ENCODE measurements around the gene ACOXL.

ACOXL gene

DNA sequence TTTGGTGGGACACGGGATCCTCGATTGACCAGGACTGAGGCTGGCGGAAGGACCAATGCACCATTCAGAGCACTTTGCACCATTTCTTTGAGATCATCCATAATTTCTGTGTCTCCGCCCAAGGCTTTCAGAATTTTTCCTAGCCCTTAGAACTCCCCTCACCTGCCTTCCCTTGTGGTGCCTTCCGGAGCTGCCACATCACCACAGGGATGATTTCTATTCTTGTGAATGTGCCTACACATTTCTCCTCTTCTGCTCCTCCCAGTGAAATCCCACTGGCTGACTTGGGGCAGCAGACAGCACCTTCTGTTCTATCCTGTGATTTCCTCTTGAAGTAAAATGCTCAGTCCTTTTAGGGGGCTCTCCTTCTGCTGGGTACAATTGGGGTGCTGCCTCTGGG is 11.2 kb downstream of the ACOXL start:
- Histone ChIP-seq H3K9me2 (replicated peaks; ENCODE audit: control insufficient read depth, low read length) (no peaks in the 10 kb centered on the region), H3K4me3 (ENCODE audit: low read length) (no peak overlapping the region)
- no peak for TF ChIP-seq CTCF (IDR thresholded peaks at IDR 0.05; ENCODE audit: low read depth, low read length, poor library complexity, severe bottlenecking)
- TF ChIP-seq EZH2phosphoT487 (IDR thresholded peaks at IDR 0.05; ENCODE audit: borderline replicate concordance, low read length): no peak

DNA sequence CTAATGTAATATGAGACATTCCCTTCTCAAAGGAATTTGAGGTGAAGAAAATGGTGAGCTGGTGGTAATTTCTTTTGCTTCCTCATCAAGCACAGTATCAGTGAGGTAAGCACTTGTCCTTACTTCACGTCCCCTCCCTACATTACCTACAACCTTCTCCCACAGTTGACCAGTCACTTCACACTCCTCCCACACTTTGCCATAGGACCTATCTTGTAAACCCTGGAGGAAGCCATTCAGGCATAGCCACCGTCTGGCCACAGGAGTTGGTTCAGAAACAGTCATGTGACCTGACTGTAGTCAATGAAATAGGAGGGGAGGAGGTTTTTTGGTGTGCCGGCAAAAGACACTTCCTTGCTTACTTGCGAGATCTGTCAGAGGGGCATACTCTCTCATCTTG is 12.1 kb downstream of the ACOXL start:
- no peak overlapping the region for H3K4me3 ChIP-seq (ENCODE audit: low read length)
- H3F3A ChIP-seq (ENCODE audit: control insufficient read depth, insufficient read depth): no peaks in the 10 kb centered on the region
- no peaks in the 10 kb centered on the region for H3K9me3 ChIP-seq (ENCODE audit: control insufficient read depth, insufficient read depth, low read length)
- H3K4me1 ChIP-seq (ENCODE audit: control insufficient read depth, low read length): peaks cover 6% of the 10 kb centered on the region; the same call in 1 of the 2 replicates
- H3K27ac ChIP-seq (ENCODE audit: low read depth, low read length): no peak overlapping the region
- no peaks in the 10 kb centered on the region for H3K36me3 ChIP-seq (ENCODE audit: control insufficient read depth, low read length)
- no peak for TF ChIP-seq EZH2phosphoT487 (IDR thresholded peaks at IDR 0.05; ENCODE audit: borderline replicate concordance, low read length)
- no peak for TF ChIP-seq CTCF (IDR thresholded peaks at IDR 0.05; ENCODE audit: low read depth, low read length, poor library complexity, severe bottlenecking)
- H3K4me2 ChIP-seq (ENCODE audit: low read length): no peak overlapping the region
- no peaks in the 10 kb centered on the region for H3K9me2 ChIP-seq (replicated peaks; ENCODE audit: control insufficient read depth, low read length)
- H4K20me1 ChIP-seq (ENCODE audit: control insufficient read depth, insufficient read depth, low read depth, low read length): no peaks in the 10 kb centered on the region
- H3K79me2 ChIP-seq (ENCODE audit: control insufficient read depth, low read length): no peaks in the 10 kb centered on the region
- peaks cover 52% of the 10 kb centered on the region for H3K27me3 ChIP-seq (ENCODE audit: control insufficient read depth, low read length)

More for the DNA sequence above, 11.2 kb downstream of the ACOXL start:
- H3K27me3 ChIP-seq (ENCODE audit: control insufficient read depth, low read length): peaks cover 46% of the 10 kb centered on the region
- H3K79me2 ChIP-seq (ENCODE audit: control insufficient read depth, low read length): no peaks in the 10 kb centered on the region
- no peaks in the 10 kb centered on the region for H3K9me3 ChIP-seq (ENCODE audit: control insufficient read depth, insufficient read depth, low read length)
- no peaks in the 10 kb centered on the region for H3K36me3 ChIP-seq (ENCODE audit: control insufficient read depth, low read length)
- H3K4me2 ChIP-seq (ENCODE audit: low read length): no peak overlapping the region
- no peaks in the 10 kb centered on the region for H3F3A ChIP-seq (ENCODE audit: control insufficient read depth, insufficient read depth)
- no peak overlapping the region for H3K27ac ChIP-seq (ENCODE audit: low read depth, low read length)
- no peaks in the 10 kb centered on the region for H4K20me1 ChIP-seq (ENCODE audit: control insufficient read depth, insufficient read depth, low read depth, low read length)
- peaks cover 3% of the 10 kb centered on the region; the same call in 1 of the 2 replicates for H3K4me1 ChIP-seq (ENCODE audit: control insufficient read depth, low read length)

GRCh38 chr2:110745048-110745447 is 12.7 kb downstream of the ACOXL start:
- H3K9me2 ChIP-seq (replicated peaks; ENCODE audit: control insufficient read depth, low read length): no peaks in the 10 kb centered on the region
- peaks cover 57% of the 10 kb centered on the region for H3K27me3 ChIP-seq (ENCODE audit: control insufficient read depth, low read length)
- H3K9me3 ChIP-seq (ENCODE audit: control insufficient read depth, insufficient read depth, low read length): no peaks in the 10 kb centered on the region
- no peaks in the 10 kb centered on the region for H3F3A ChIP-seq (ENCODE audit: control insufficient read depth, insufficient read depth)
- no peaks in the 10 kb centered on the region for H4K20me1 ChIP-seq (ENCODE audit: control insufficient read depth, insufficient read depth, low read depth, low read length)
- TF ChIP-seq EZH2phosphoT487 (IDR thresholded peaks at IDR 0.05; ENCODE audit: borderline replicate concordance, low read length) (no peak), CTCF (IDR thresholded peaks at IDR 0.05; ENCODE audit: low read depth, low read length, poor library complexity, severe bottlenecking) (no peak)
- no peaks in the 10 kb centered on the region for H3K79me2 ChIP-seq (ENCODE audit: control insufficient read depth, low read length)
- no peak overlapping the region for H3K4me3 ChIP-seq (ENCODE audit: low read length)
- peaks cover 6% of the 10 kb centered on the region; the same call in 1 of the 2 replicates for H3K4me1 ChIP-seq (ENCODE audit: control insufficient read depth, low read length)
- H3K36me3 ChIP-seq (ENCODE audit: control insufficient read depth, low read length): no peaks in the 10 kb centered on the region
- no peak overlapping the region for H3K27ac ChIP-seq (ENCODE audit: low read depth, low read length)
- no peak overlapping the region for H3K4me2 ChIP-seq (ENCODE audit: low read length)
